Bone marrow (tissue), 2 donors: Measurements from ENCODE around the gene INTS11.

Experiments
- DNase-seq, 2 donors: peaks; one replicate each; lab custom pipeline; 2025; lab: John Stamatoyannopoulos, UW

The INTS11 gene

GRCh38 chr1:1312450-1313314 lies 11.8 kb downstream of the INTS11 start:
- no peak for DNase-seq

- DNase-seq = no peak
Observed at GRCh38 chr1:1311107-1312104, 13.1 kb downstream of the INTS11 start.

GRCh38 chr1:1310476-1311053 lies 13.9 kb downstream of the INTS11 start:
- DNase-seq = no peak

- DNase-seq = no peak
Observed at GRCh38 chr1:1310109-1310385, 14.4 kb downstream of the INTS11 start.

- no peak for DNase-seq
Observed at GRCh38 chr1:1309251-1310108, 15.0 kb downstream of the INTS11 start.

- no peak for DNase-seq
Observed at GRCh38 chr1:1308756-1309250, 15.7 kb downstream of the INTS11 start.

- peak; percentile 81 to 98 for DNase-seq
Observed at GRCh38 chr1:1307923-1308755, 16.3 kb downstream of the INTS11 start, which contains the start of the genes ACAP3 and PUSL1. Gene ACAP3 (minus strand): TSS chr1:1307930. CDS start chr1:1307815, 115 bp downstream. Gene PUSL1 (plus strand): TSS chr1:1308597. CDS start chr1:1308644, 47 bp downstream.

- DNase-seq = no peak
Observed at GRCh38 chr1:1307261-1307922, 17.1 kb downstream of the INTS11 start.

GRCh38 chr1:1306661-1307260 lies 17.7 kb downstream of the INTS11 start:
- DNase-seq = no peak

GRCh38 chr1:1306070-1306660 lies 18.3 kb downstream of the INTS11 start:
- no peak for DNase-seq

GRCh38 chr1:1305300-1306069 lies 19.0 kb downstream of the INTS11 start:
- DNase-seq = peak; percentile 49 to 68

- no peak for DNase-seq
Observed at GRCh38 chr1:1304331-1305299, 19.8 kb downstream of the INTS11 start.

- DNase-seq = no peak
Observed at GRCh38 chr1:1303736-1304135, 20.7 kb downstream of the INTS11 start.

- no peak for DNase-seq
Observed at GRCh38 chr1:1302951-1303509, 21.4 kb downstream of the INTS11 start.

- no peak for DNase-seq
Observed at GRCh38 chr1:1302006-1302430, 22.4 kb downstream of the INTS11 start.

- DNase-seq = no peak
Observed at GRCh38 chr1:1300352-1300739, 24.1 kb downstream of the INTS11 start.
